ENCODE measurements around the gene PRR20G. TPM values are rescaled to one million over a fixed set of nuclear protein-coding genes. Genes with fewer than 3 reads are reported as not detected.

PRR20G gene
- total and polyA plus RNA-seq, 10 donors, result not detected

DNA sequence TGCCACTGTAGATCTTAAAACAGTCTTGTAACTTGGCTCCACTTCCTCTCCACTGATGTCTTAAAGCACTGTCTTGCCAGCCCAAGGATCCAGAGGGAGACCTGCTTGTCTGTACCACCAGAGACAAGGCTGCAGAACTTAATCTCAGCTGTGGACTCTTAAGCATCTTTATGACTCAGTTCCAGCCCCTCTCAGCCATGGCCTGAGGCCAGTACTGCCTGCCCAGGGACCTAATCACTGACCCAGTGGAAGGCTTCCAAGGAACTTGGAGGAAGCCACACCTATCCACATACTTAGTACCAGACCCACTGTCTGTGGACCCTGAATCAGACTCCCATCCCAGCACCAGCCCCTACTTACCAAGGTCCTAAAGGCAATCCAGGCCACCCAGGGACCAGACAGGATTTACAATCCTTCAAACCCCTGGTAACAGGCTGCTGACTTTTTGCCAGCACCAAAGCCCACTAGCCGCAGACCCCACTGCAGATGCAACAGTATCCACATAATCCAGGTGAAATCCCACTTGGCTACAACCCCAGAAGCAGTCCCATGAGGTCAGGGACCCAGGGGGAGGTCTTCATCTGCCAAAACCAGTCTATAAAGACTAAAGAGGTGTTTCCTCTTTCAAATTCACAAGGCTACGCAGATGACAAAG, 41.9 kb upstream of the PRR20G start:
- DNase-seq, result no peak
- peaks cover 2 to 73% (median 53%) of the 10 kb centered on the region in 8 donors for H3K9me3 ChIP-seq
- no peaks in the 10 kb centered on the region for H3K36me3 ChIP-seq
- WGBS, 5 donors, result 81 to 95% (median 90%) methylated on average over 2 of the region's 2 CpGs
- no peak overlapping the region for H3K4me3 ChIP-seq
- H3K27ac ChIP-seq, result no peak overlapping the region
- intact Hi-C loops (cut with DNase I; ENCODE audit: low total_unique reads), result no loop called here
- no peaks in the 10 kb centered on the region for H3K4me1 ChIP-seq
- H3K27me3 ChIP-seq (replicated peaks in 1 of 7), result no peaks in the 10 kb centered on the region
- TF ChIP-seq, protein P1, sequence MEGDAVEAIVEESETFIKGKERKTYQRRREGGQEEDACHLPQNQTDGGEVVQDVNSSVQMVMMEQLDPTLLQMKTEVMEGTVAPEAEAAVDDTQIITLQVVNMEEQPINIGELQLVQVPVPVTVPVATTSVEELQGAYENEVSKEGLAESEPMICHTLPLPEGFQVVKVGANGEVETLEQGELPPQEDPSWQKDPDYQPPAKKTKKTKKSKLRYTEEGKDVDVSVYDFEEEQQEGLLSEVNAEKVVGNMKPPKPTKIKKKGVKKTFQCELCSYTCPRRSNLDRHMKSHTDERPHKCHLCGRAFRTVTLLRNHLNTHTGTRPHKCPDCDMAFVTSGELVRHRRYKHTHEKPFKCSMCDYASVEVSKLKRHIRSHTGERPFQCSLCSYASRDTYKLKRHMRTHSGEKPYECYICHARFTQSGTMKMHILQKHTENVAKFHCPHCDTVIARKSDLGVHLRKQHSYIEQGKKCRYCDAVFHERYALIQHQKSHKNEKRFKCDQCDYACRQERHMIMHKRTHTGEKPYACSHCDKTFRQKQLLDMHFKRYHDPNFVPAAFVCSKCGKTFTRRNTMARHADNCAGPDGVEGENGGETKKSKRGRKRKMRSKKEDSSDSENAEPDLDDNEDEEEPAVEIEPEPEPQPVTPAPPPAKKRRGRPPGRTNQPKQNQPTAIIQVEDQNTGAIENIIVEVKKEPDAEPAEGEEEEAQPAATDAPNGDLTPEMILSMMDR (IDR thresholded peaks at IDR 0.05 in 8 of 11, conservative IDR thresholded peaks at IDR 0.05 in 3 of 11), result no peak
- TF ChIP-seq POLR2AphosphoS5 (IDR thresholded peaks at IDR 0.05), result no peak

DNA sequence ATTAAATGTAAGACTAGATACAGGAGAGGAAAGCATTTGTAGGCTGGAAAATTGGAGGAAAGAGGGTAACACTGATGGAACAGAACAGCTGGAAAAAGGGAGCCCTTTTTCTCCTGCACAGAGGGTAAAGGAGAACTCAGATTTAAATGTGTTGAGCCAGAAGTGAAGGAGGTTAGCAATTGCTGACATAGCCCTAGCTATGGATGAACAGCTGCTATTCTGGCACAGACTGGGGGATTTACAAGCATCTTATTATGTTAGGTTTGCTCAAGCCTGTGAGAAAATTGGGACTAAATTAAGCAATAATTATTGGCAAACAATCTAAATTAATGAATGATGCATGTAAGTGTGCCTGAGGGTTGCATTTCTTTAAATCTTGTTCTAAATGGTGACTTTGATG, 40.6 kb upstream of the PRR20G start:
- TF ChIP-seq, protein P1 (IDR thresholded peaks at IDR 0.05 in 8 of 11, conservative IDR thresholded peaks at IDR 0.05 in 3 of 11), result no peak
- TF ChIP-seq POLR2A (IDR thresholded peaks at IDR 0.05) (no peak), POLR2AphosphoS5 (IDR thresholded peaks at IDR 0.05) (no peak)
- DNase-seq, result no peak
- peaks cover 0 to 59% (median 40%) of the 10 kb centered on the region in 8 donors for H3K9me3 ChIP-seq
- no peaks in the 10 kb centered on the region for H3K36me3 ChIP-seq
- peaks cover 0 to 7% (median 0%) of the 10 kb centered on the region in 7 donors for H3K27me3 ChIP-seq (replicated peaks in 1 of 7)
- no peak overlapping the region for H3K27ac ChIP-seq
- no peak overlapping the region for H3K4me3 ChIP-seq
- H3K4me1 ChIP-seq, result no peaks in the 10 kb centered on the region
- intact Hi-C loops (cut with DNase I; ENCODE audit: low total_unique reads), result no loop called here

DNA sequence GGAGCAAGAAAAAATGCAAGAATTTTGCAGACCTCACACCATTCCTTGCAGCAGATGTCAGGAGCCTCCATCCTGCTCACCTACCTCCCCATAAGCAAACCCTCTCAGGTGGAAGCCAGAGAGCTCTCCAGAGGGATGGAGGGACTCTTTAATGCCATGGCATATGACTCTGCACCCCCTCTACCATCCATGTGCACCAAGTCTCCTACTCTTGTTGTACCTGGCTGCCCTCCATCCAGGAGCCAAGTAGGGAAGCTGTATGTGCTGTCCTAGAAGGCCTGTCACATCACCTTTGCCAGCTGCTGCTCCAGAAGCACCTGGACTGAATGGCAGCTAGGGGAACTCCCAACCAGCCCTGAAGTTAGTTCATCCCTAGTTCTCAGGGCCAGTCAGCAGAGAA, 38.5 kb upstream of the PRR20G start:
- Histone ChIP-seq H3K27me3 (replicated peaks in 1 of 7) (peaks cover 0 to 7% (median 0%) of the 10 kb centered on the region in 7 donors), H3K27ac (no peak overlapping the region), H3K36me3 (no peaks in the 10 kb centered on the region), H3K4me3 (no peak overlapping the region), H3K9me3 (peaks cover 0 to 40% (median 26%) of the 10 kb centered on the region in 8 donors), H3K4me1 (no peaks in the 10 kb centered on the region)
- intact Hi-C loops (cut with DNase I; ENCODE audit: low total_unique reads), result no loop called here
- no peak for DNase-seq
- no peak for TF ChIP-seq POLR2A (IDR thresholded peaks at IDR 0.05)
- TF ChIP-seq, protein P1 (IDR thresholded peaks at IDR 0.05 in 8 of 11, conservative IDR thresholded peaks at IDR 0.05 in 3 of 11), result no peak
- no peak for TF ChIP-seq POLR2AphosphoS5 (IDR thresholded peaks at IDR 0.05)

DNA sequence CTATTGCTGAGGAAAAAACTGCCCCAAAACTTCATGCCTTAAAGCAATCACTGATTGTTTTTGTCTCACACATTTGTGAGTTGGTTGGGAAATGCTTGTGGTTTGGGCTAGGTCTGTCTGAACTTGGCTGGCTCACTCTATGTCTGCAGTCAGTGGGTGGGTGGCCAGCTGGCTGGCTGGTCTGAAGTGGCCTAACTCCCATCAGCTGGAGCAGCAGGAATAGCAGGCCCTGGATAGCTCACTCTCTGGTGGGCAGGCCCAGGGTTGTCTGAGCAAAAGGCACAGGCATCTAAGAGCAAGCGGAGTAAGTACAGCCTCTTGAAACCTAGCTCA, 37.7 kb upstream of the PRR20G start:
- DNase-seq, result no peak

More for the DNA sequence above, 37.7 kb upstream of the PRR20G start:
- intact Hi-C loops (cut with DNase I; ENCODE audit: low total_unique reads), result no loop called here
- no peaks in the 10 kb centered on the region for H3K36me3 ChIP-seq
- H3K4me1 ChIP-seq, result no peaks in the 10 kb centered on the region
- H3K9me3 ChIP-seq, result peaks cover 0 to 32% (median 19%) of the 10 kb centered on the region in 8 donors
- peaks cover 0 to 12% (median 0%) of the 10 kb centered on the region in 7 donors for H3K27me3 ChIP-seq (replicated peaks in 1 of 7)
- no peak overlapping the region for H3K4me3 ChIP-seq
- 80 to 100% (median 97%) methylated on average over 1 of the region's 1 CpG for WGBS, 5 donors
- no peak overlapping the region for H3K27ac ChIP-seq
- TF ChIP-seq POLR2A (IDR thresholded peaks at IDR 0.05) (no peak), POLR2AphosphoS5 (IDR thresholded peaks at IDR 0.05) (no peak)
- TF ChIP-seq, protein P1 (IDR thresholded peaks at IDR 0.05 in 8 of 11, conservative IDR thresholded peaks at IDR 0.05 in 3 of 11), result no peak
